ENCODE results near the gene CTDNEP1.

CTDNEP1 gene

DNA sequence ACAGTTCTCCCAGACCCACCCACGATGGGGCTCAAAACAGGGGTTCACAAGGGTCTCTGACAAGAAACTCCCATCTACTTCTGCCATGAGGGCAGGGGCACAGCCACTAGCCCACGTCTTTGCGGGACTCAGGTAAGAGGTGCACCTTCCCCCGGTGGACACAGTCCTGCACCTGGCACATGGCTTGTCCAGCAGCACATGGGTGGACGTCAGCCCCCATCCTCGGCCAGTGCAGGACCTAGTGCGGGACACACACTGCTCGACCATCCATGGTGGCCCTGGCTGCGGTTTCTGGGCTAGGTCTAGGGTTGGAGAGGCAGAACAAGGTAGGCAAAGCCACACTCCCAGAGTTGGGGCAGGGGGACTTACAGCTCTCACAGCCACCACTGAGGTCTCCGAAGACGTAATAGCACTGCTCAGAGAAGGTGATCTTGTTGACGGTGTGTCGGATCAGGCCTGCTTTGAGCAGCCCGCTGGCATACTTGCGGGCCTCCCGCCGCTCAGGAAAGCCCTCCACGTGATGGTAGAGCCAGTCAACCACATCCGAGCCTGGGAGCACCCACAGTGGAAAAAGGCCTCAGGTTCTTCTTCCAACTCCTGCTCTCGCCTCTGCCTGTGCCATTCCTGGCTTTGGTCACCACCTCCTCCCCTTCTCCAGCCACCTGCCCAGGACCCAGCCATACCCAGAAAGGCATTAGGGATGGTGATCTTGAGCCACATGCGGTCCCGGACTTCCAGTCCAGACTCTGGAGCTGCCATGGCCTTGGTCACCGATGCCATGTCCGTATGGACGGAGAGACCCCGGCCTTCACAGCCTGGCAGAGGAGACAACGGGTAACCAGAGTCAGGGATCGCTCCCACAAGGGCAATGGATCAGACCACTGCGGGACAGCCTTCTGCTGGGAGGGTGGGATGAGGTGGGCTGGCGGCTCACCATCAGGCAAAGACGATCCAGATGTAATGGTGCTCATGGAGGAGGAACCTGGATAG, 24.5 kb downstream of the CTDNEP1 start:
- no peak for DNase-seq

DNA sequence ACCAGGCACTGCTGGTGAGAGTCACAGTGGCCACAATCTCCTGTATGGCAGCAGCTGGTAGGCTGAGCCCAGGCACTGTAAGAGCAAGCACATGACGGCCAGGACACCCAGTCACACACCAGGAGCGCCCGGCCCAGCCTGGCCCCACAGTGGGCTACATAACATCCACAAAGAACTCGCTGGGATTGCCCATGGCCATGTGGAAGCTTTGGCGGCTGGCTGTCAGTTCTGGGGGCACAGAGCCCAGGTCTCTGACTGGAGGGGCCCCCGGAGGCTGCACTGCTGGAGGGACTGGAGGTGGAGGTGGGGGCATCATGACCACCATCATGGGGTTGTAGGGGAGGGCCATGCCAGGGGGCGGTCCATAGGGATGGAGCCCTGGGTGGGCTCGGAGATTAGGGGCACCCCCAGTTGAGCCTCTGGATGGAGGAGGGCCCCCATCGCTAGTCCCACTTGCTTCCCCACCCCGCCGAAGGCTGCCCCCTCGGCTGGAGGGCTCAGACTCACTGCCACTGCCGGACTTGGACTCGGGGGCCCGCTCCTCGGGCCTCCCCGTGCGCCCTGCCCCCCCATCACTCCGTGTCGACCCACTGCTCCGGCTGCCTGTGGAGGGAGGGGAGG, 25.7 kb downstream of the CTDNEP1 start:
- DNase-seq: no peak

DNA sequence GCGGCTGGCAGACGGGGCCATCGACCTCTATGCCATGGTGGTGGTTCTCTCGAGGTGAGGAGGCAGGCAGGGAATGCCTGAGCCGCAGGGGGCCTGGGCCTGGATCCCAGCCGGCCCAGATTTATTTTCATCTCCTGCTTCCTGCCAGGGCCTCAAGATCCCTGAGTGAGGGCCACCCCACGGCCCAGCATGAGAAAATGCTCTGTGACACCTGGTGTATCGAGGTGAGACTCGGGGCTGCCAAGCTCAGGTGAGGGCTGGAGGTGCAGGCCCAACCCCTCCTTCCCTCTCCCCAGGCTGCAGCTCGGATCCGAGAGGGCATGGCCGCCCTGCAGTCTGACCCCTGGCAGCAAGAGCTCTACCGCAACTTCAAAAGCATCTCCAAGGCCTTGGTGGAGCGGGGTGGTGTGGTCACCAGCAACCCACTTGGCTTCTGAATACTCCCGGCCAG, 26.8 kb downstream of the CTDNEP1 start:
- no peak for DNase-seq

DNA sequence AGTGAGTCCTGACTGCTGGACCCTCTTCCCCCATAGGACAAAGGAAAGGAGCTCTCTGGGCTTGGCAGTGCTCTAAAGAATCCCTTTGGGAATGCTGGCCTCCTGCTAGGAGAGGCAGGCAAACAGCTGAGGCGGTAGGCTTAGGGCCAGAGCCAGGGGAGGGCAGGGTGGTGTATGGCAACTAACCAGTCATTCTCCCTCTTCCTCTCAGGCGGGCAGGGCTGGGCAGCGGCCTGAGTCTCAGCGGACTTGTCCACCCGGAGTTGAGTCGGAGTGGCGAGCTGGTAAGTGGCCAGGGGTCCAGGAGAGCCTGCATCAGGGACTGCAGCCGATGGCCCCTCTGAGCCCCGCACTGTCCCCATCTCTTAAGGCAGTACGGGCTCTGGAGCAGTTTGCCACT, 27.4 kb downstream of the CTDNEP1 start:
- no peak for DNase-seq

DNA sequence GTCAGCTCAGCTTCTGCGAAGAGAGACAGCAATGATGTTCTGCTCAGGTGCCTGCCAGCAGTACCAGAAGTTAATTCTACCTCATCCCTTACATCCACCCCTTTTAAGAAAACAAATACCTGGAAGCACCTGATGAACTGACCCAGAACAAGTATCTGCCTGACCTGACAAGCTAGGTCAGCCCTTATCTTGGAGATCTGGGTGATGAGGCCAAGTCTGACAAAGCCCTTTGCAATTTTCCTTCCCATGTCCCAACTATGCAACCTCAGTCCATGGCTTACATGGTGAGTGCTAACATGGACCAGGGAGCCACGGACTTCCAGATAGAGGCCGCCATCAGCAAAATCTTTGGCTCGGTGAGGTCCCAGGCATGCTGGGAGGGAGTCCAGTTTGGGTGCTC, 28.2 kb downstream of the CTDNEP1 start:
- DNase-seq: no peak

DNA sequence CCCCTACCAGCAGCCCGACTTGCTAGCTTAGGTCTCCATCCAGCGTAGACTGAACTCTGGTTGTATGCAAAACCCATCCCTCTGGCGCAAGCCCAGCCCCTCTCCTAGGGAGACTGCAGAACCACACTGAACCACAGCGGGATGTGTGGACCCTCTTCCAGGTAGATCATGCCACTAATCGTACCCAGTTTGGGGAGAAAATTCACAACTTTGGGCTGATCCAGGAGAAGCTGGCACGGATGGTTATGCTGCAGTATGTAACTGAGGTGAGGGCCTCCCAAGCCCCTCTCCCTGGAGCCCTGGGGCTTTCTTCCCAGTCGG, 28.6 kb downstream of the CTDNEP1 start:
- no peak for DNase-seq

DNA sequence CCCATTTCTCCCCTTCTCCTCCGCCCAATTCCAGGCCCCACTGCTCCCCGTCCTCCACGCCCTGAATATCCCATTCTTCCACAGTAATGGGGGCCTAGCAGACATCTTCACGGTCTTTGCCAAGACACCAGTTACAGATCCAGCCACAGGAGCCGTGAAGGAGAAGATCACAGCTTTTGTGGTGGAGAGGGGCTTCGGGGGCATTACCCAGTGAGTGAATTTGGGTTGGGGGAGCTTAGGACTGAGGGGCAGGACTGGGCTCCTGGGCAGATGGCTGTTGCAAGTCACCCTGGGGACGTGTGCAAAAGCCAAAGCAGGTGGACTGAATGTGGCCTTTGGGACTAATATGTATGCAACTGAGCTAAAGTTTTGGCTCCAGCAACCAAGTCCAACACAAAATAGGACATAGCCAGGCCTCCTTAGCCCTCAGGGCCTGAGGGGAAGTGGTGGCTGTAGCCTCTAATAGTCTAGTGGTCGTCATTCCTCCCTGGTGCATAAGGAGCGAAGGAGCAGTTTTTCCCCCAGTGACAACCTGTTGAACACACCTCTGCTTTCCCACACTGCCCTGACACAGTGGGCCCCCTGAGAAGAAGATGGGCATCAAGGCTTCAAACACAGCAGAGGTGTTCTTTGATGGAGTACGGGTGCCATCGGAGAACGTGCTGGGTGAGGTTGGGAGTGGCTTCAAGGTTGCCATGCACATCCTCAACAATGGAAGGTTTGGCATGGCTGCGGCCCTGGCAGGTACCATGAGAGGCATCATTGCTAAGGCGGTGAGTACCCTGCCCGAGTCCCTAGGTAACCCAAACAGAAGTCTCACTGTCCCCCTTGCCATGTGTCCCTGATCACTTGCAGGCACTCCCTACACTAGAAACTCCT, 29.2 kb downstream of the CTDNEP1 start:
- no peak for DNase-seq

DNA sequence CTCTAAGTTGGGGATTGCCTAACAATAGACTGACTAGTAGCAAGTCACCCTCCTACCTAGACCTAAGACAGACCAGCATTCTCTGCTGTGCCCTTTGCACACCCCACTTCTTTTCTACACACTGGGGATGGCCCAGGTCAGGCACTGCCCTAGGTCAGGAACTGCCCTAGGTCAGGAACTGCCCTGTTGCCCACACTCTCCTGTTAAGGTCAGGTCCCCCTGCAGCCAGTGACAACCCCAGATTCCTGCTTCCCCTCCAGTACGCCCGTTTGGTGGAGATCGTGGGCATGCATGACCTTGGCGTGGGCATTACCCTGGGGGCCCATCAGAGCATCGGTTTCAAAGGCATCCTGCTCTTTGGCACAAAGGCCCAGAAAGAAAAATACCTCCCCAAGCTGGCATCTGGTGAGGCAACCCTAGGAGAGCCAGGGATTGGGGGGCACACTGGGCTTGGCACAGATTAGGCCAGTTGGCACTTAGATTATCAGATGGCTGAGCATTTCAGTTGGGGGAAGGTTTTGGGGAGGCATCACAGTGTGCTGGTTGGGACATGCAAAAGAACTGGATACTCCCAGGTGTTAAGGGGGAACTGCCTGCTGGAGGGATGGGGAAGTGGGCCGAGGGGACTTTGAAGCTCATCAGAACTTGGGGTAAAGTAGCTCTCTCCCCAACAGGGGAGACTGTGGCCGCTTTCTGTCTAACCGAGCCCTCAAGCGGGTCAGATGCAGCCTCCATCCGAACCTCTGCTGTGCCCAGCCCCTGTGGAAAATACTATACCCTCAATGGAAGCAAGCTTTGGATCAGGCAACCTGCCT, 30.0 kb downstream of the CTDNEP1 start:
- no peak for DNase-seq

DNA sequence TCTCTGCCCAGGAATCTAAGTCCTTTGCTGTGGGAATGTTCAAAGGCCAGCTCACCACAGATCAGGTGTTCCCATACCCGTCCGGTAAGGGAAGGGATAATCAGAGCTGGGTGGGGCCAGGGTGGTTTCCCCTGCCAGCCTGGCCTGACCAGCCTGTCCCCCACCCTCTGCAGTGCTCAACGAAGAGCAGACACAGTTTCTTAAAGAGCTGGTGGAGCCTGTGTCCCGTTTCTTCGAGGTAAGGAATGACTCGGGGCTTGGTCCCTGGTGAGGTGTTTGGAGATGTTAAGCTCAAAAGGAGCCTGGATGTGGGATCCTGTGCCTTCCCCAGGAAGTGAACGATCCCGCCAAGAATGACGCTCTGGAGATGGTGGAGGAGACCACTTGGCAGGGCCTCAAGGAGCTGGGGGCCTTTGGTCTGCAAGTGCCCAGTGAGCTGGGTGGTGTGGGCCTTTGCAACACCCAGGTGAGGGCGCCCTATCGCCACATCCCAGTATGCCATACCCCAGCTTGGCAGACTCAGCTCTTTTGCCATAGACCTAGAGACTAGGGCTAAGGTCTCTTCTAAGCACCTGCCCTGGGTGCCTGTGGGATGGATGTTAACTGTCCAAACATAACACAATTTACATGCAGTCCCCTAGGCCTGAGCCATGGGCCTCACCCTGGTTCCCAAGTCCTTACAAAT, 30.8 kb downstream of the CTDNEP1 start:
- peak; percentile 25 to 35 for DNase-seq

DNA sequence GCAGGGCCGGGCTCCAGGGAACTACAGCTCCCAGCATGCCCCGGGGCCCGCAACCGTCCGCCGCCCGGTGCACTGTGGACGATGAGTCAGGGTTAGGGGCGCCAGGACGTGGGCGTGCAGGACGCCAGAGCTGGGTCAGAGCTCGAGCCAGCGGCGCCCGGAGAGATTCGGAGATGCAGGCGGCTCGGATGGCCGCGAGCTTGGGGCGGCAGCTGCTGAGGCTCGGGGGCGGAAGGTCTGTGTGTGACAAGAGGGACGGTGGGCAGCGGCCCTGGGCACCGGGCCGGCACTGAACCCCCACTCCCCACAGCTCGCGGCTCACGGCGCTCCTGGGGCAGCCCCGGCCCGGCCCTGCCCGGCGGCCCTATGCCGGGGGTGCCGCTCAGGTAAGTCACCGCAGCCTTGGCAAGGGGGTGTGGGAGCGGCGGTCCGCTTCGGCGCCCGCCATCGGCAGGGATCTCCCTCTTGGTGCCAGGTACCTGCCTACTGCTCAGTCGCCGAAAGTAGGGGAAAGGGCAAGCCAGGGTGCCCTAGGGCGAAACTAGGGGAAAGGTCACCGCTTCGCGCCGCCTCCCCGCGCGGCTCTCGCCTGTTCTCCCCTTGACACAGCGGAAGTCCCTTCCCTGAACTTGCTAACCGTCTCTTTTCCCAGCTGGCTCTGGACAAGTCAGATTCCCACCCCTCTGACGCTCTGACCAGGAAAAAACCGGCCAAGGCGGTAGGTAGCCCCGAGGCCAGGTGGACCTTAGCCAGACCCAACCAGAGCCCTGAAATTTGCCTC, 31.5 kb downstream of the CTDNEP1 start, which contains the start of the genes ACADVL and DLG4:
Gene ACADVL (plus strand): TSS at position 127 of the 781 bp plus-strand sequence. CDS start 47 bp downstream, at position 174.
Gene DLG4 (minus strand): TSS at position 25 of the 781 bp plus-strand sequence.
- peak in 1 of 2 experiments; percentile 41 for DNase-seq

DNA sequence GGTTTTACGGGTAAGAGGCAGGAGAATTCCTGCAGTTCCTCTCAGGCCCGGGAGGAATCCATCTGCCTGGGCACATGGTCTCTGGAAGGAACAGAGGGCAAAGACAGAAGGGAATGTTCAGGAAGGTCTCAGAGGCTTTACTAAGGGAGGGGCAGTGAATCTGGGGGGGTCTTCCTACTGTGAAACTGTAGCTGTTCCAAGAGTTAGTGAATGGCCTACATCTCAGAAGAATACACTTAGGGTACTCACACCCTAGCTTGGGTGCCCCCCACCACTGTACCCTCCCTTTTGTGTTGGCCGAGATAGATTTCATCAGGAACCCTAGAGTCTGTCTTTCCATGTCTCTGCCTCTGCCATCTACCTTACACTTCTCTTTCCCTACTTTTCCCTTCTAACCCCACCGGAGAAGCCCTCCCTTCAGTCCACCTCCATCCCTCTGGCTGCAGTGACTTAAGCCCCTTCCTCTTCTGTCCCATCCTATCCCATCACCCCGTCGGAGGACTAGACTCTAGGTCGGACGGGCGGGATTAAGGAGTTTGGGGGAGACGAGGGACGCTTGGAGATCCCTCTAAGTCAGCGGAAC, 32.2 kb downstream of the CTDNEP1 start:
- no peak for DNase-seq

DNA sequence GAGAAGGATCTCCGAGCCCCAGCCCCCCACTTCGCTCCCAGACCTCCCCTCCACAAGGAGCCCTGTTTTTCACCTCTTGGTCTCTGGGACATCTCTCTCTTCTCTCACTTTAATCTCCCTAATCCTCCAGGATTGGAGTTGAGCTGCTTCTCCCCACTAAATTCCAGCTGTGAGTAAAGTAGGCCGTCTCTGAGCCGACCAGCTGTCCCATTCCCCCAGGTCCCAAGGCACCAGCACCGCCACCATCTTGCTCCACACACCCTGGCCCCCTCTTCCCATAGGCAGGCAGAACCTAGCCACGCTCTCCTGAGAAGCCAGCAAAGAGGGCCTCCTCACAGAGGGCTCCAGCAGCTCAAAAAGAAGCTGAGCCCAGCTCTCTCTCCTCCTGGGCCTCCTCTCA, 32.8 kb downstream of the CTDNEP1 start:
- DNase-seq: no peak

DNA sequence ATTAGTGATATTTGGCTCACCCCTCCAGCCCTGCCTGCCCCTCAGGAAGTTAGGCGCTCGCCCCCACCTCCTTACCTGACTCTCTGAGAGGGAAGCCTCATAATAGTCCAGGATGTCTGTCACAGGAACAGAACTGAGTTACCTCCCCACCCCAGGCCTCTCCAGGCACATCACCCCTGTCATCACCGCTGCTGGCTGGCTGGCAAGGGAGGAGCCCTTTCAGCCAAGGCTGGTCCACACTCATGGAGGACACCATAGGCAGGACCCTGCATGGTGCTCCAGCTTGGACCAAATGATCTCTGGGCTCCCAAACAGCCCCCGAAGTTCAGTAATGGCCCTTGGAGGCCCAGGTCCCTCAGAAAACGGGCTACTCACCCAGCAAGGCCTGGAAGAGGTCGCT, 33.4 kb downstream of the CTDNEP1 start:
- DNase-seq: no peak

DNA sequence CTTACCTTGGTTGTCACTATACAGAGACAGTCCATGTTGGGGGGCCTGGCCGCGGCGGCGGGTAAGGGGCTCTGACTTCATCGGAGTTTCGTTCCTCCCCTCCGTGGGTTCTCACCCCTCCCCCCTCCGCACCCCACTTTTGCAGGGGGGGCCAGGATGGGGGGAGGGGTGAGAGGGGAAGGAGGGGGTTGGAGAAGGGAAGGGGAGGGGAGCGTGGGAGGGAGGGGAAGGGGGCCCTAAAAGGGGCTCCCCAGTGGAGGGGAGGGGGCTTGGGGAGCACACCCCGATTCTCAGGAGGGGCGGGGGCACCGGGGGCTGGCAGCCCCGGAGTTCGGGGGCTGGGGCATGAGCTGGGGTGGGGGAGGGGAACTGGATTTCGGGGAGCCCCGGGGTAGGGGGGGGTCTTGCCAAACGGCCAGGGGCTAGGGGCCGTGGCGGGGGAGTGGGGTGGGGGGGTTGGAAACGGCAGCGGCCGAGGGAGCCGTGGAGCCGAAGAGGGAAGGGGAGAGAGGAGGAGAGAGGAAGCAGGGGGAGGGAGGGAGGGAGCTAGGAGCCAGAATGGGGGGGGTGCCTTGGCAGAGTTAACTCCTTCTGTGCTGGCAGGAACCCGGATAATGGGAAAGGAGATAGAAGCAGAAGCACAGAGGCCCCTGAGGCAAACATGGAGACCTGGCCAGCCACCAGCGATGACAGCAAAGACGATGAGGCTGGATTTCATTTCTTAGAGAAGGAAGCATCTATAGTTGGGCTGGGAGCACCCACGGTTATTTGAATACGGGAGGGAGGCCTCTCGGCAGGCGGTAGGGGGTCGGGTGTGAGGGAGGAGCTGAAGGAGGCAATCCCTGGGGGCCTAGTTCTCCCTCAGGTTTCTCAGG, 34.2 kb downstream of the CTDNEP1 start:
- DNase-seq: peak; percentile 37 to 56

DNA sequence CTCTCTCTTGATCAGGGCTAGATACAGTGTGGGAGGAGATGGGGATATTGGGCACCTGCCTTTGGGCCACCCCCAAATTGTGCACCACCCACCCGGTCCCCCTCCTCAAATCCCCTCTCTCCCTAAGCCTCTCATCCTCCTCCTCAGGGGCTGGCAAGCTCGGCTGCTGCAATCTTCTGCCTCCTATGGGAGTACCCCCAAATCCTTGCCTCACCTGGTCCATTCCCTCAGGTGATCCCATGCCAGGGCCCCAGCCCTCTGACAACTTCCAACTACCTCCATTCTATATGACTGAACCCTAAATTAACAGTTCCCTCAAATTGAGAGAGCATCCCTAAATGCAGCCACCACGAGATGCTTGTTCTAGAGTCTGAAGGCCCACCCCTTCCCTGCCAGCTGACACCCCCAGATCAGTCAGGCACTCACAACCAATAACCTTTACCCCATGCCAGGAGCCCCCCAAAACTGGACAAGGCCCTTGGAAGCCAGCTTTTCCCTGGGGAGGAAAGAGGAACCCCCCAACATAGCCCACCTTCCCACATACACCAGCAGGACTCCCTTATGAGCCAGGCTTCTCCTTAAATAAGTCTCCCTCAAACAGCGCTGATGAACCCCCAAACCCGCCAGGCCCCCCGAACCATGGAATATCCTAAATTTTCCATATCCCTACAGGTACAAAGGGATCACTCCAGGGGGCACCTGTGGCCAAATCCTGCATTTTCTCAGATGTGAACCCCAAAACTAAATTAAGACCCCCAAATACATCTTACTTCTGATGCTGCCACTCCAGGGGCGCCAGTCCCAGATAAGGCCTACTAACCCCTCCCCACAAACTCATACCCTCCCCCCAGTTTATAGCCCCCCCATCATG, 35.1 kb downstream of the CTDNEP1 start:
- no peak for DNase-seq

DNA sequence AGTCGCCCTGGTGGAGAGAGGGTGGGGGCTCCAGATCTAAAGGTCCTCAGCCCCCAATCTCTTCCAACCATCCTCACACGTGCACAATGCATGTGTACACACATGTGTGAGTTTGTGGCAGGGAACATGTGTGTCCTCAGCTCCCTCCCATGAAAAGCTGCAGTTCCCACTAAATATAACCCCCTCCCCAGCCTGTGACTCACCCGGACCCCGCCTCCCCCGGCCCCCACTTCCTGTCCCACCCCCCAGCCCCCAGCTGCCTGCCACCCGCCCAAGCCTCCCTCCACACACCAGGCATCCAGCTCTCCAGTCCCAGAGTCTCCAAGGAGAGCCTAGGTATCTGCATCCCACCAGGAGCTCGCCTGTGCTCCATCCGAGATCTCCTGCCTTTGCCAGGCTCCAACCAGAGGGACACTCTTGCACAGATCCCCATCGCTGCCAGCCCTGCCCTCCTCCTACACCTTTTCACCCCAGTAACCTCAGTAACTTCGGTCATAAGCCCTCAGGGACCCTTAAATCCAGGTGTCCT, 35.8 kb downstream of the CTDNEP1 start:
- no peak for DNase-seq

DNA sequence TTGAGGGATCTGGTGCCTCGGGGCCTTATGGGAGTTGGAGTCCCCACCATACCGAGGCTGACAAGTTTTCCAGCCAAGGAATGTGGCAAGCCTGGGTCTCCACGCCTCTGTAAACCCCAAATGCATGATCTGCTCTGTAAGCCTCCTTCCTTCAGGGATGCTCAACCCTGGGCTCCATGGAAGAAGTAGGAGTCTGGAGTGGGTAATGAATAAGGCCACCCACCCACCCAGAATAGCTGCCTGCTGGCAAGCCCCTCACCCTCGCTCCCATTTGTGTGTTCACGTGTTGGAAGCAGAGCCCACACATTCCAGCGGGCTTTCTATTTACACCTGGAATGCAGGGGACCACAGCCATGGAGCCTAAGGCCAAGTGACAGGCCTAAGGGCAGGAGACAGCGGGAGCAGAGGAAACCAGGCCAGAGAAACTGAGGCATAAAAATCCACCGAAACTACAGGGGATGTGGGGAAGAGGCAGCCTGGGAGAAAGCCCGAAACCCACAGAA, 36.3 kb downstream of the CTDNEP1 start:
- DNase-seq: no peak
